Prostate gland (tissue), 2 donors: Measurements from ENCODE around the gene RNU1-1. TPM values are rescaled to one million over a fixed set of nuclear protein-coding genes. Genes with fewer than 3 reads are reported as not detected.
"Not testable (repeated sequence)": the region's sequence is repeated elsewhere in the genome, so short reads cannot be mapped to it uniquely, and the experiment has no call there.

ENCODE experiments used
- DNase-seq: peaks from one replicate; pipeline ENCODE4 v3.0.0-alpha.2; 2019; ENCODE audit warnings: low spot score
- H3K27ac ChIP-seq, 2 donors: fragments of 200-600 bp; sonication (generic); 2 replicates each; pipeline ENCODE4 v1.5.1; 2017 to 2019
- H3K27me3 ChIP-seq: fragments of 200-600 bp; sonication (generic); replicated peaks from 2 replicates; pipeline ENCODE4 v1.5.1; 2019; ENCODE audit not compliant: insufficient read depth
- H3K36me3 ChIP-seq, 2 donors: fragments of 200-600 bp; sonication (generic); 1 replicate in 1 of 2; 2 replicates in 1 of 2; pipeline versions ENCODE4 v1.5.1 to v1.8.1; 2017 to 2019
- H3K4me1 ChIP-seq: fragments of 200-600 bp; sonication (generic); replicated peaks from 2 replicates; pipeline ENCODE4 v1.5.1; 2019
- H3K4me3 ChIP-seq, 2 donors: fragments of 200-600 bp; sonication (generic); 2 replicates each; pipeline ENCODE4 v1.5.1; 2017 to 2019
- H3K9me3 ChIP-seq: fragments of 200-600 bp; sonication (generic); 2 replicates; pipeline ENCODE4 v1.5.1; 2017
- CTCF ChIP-seq, 4 experiments: fragments of 200-600 bp in 2 of 4; fragments of 450-650 bp in 2 of 4; sonication (generic) in 2 of 4; IDR thresholded peaks; 1 replicate in 3 of 4; 2 replicates in 1 of 4; pipeline ENCODE4 v1.5.1; 2016 to 2019; ENCODE audit warnings: antibody characterized with exemption in 4 of 4, mild to moderate bottlenecking in 2 of 4, moderate library complexity in 2 of 4
- POLR2A ChIP-seq: fragments of 450-650 bp; IDR thresholded peaks from one replicate; pipeline ENCODE4 v1.6.1; 2016; ENCODE audit warnings: antibody characterized with exemption, mild to moderate bottlenecking
- POLR2AphosphoS5 ChIP-seq: sonication (generic); formaldehyde crosslinking; IDR thresholded peaks from one replicate; pipeline ENCODE4 v1.6.1; 2017; ENCODE audit warnings: antibody characterized with exemption
- whole genome bisulfite sequencing: methylation state at CpG from one replicate; pipeline ENCODE4 v1.1.5; 2018; 5-methylcytosine and 5-hydroxymethylcytosine counted together
- intact Hi-C: fragments of 100-400 bp; cut with DNase I; formaldehyde crosslinking; loops from one replicate; pipeline ENCODE4 v1.14.2; 2022
- total RNA-seq, 2 donors: library from RNA; depleted of rRNA; stranded (reverse); fragments of >200 nt; gene quantifications; one replicate each; pipeline ENCODE4 v1.1.0, GENCODE V29; 2016

The RNU1-1 gene
- total RNA-seq, 2 donors from 2014 or later = under 0.01 TPM

- Histone ChIP-seq H3K4me3 (no peak overlapping the region), H3K36me3 (no peaks in the 10 kb centered on the region), H3K27me3 (no peaks in the 10 kb centered on the region), H3K9me3 (no peaks in the 10 kb centered on the region), H3K4me1 (no peaks in the 10 kb centered on the region), H3K27ac (no peak overlapping the region)
- TF ChIP-seq POLR2AphosphoS5 = no peak
- no peak for TF ChIP-seq CTCF (IDR thresholded peaks at IDR 0.05)
- no peak for TF ChIP-seq POLR2A
- no peak for DNase-seq
- intact Hi-C loops = no loop called here
- 56% methylated on average over 12 of the region's 12 CpGs for WGBS
Measured at GRCh38 chr1:16521288-16521583, 7.2 kb upstream of the RNU1-1 start.

GRCh38 chr1:16520435-16521287 is 6.6 kb upstream of the RNU1-1 start:
- DNase-seq, H3K9me3 ChIP-seq, H3K36me3 ChIP-seq, H3K27ac ChIP-seq, intact Hi-C loops, H3K27me3 ChIP-seq, H3K4me1 ChIP-seq, H3K4me3 ChIP-seq: not testable (repeated sequence)
- 47% methylated on average over 48 of the region's 48 CpGs for WGBS

- H3K4me1 ChIP-seq, H3K27me3 ChIP-seq, intact Hi-C loops, H3K4me3 ChIP-seq, H3K36me3 ChIP-seq, H3K27ac ChIP-seq, DNase-seq, H3K9me3 ChIP-seq: not testable (repeated sequence)
- WGBS = 62% methylated on average over 6 of the region's 6 CpGs
Measured at GRCh38 chr1:16519255-16519951, 5.3 kb upstream of the RNU1-1 start.

- intact Hi-C loops, H3K36me3 ChIP-seq, H3K27ac ChIP-seq, H3K4me3 ChIP-seq, H3K9me3 ChIP-seq, H3K27me3 ChIP-seq, DNase-seq, H3K4me1 ChIP-seq: not testable (repeated sequence)
- WGBS = 47% methylated on average over 3 of the region's 3 CpGs
Measured at GRCh38 chr1:16518913-16519254, 4.8 kb upstream of the RNU1-1 start.

GRCh38 chr1:16516694-16517410 is 2.8 kb upstream of the RNU1-1 start:
- 74% methylated on average over 5 of the region's 5 CpGs for WGBS
- H3K27me3 ChIP-seq, intact Hi-C loops: not testable (repeated sequence)

GRCh38 chr1:16513412-16514106 is 526 bp downstream of the RNU1-1 start:
- H3K9me3 ChIP-seq, H3K36me3 ChIP-seq, intact Hi-C loops, H3K4me3 ChIP-seq, DNase-seq, H3K27me3 ChIP-seq, H3K4me1 ChIP-seq: not testable (repeated sequence)
- WGBS = 8% methylated on average over 26 of the region's 26 CpGs
- peak; percentile 34 for TF ChIP-seq POLR2AphosphoS5
- peak overlapping the region; percentile 53 to 82 for H3K27ac ChIP-seq

More at GRCh38 chr1:16516694-16517410, 2.8 kb upstream of the RNU1-1 start:
- H3K4me3 ChIP-seq, DNase-seq, H3K36me3 ChIP-seq, H3K9me3 ChIP-seq, H3K4me1 ChIP-seq, H3K27ac ChIP-seq: not testable (repeated sequence)

- H3K27me3 ChIP-seq, intact Hi-C loops, H3K4me1 ChIP-seq, H3K4me3 ChIP-seq, H3K36me3 ChIP-seq, H3K9me3 ChIP-seq, DNase-seq: not testable (repeated sequence)
- H3K27ac ChIP-seq = peak overlapping the region in 1 of 2 donors; percentile 82
- 71% methylated on average over 14 of the region's 15 CpGs for WGBS
Measured at GRCh38 chr1:16512624-16513411, 1.3 kb downstream of the RNU1-1 start.

DNA sequence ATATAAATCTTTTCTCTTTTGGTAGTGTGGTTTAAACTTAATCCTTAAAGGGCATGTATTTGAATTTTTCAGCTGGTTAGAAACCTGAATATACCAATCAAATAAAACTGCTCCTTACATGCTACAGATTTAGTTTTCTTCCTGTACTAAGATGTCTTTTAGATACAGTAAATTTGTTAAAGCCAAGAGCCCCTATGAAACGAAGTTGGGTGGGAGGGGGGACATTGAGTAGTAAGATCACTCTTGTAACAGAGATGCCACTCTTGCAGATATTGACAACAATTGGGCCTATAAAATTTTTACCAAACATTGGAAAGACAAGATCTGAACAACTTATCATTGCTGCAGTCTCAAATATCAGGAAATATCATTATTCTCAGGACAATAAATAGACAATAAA is 2.2 kb downstream of the RNU1-1 start:
- DNase-seq, H3K9me3 ChIP-seq, H3K4me1 ChIP-seq, intact Hi-C loops, H3K36me3 ChIP-seq, H3K4me3 ChIP-seq, H3K27me3 ChIP-seq, H3K27ac ChIP-seq: not testable (repeated sequence)
- 41% methylated on average over 1 of the region's 1 CpG for WGBS

DNA sequence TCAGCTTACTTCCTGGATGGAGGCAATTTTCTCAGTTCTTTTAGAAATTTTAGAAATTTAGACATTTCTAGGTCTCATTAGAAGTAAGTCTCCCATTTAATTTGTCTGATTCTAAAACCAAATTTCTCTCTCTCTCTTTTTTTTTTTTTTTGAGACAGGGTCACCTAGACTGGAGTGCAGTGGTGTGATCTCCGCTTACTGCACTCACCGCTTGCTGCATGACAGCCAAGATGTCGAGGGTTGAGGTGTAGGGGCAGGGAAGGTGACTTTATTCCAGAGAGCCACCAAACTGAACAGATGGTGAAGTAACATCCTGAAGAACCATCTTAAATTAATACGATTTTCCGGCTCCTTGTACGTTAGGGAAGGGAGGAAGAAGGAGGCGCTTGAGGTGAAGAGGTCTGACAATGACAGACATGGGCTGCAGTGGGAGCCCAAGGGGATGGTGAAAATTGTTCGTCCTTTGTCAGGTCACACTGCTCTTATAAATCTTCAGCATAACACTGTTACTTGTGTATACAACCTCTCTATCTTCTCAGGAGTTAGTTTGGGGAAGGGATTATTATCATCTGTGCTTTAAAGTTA is 5.1 kb downstream of the RNU1-1 start:
- H3K27me3 ChIP-seq, intact Hi-C loops, H3K4me1 ChIP-seq, H3K4me3 ChIP-seq, H3K27ac ChIP-seq, H3K36me3 ChIP-seq, H3K9me3 ChIP-seq, DNase-seq: not testable (repeated sequence)
- 87% methylated on average over 8 of the region's 8 CpGs for WGBS
